Astrocyte of the cerebellum (primary cell): ENCODE data around the gene TBC1D3B.
"Not testable (repeated sequence)": the region's sequence is repeated elsewhere in the genome, so short reads cannot be mapped to it uniquely, and the experiment has no call there.

ENCODE experiments used
- DNase-seq: peaks from one replicate; pipeline ENCODE4 v3.0.0-alpha.2; 2011; ENCODE audit warnings: low read depth
- H3K4me3 ChIP-seq: 2 replicates; pipeline ENCODE4 v1.5.1; 2011; ENCODE audit warnings: mild to moderate bottlenecking, low read depth, low read length, moderate library complexity
- in situ Hi-C: cut with HindIII; loops from 2 replicates; pipeline ENCODE4 v1.10.0; 2017; ENCODE audit warnings: low sequenced_read_pairs
- TF ChIP-seq, protein P1 (sequence below): IDR thresholded peaks from 2 replicates; pipeline ENCODE4 v1.5.1; 2012; ENCODE audit warnings: low read length, low read depth, moderate library complexity, mild to moderate bottlenecking; ENCODE audit errors: missing control alignments

TBC1D3B gene

DNA sequence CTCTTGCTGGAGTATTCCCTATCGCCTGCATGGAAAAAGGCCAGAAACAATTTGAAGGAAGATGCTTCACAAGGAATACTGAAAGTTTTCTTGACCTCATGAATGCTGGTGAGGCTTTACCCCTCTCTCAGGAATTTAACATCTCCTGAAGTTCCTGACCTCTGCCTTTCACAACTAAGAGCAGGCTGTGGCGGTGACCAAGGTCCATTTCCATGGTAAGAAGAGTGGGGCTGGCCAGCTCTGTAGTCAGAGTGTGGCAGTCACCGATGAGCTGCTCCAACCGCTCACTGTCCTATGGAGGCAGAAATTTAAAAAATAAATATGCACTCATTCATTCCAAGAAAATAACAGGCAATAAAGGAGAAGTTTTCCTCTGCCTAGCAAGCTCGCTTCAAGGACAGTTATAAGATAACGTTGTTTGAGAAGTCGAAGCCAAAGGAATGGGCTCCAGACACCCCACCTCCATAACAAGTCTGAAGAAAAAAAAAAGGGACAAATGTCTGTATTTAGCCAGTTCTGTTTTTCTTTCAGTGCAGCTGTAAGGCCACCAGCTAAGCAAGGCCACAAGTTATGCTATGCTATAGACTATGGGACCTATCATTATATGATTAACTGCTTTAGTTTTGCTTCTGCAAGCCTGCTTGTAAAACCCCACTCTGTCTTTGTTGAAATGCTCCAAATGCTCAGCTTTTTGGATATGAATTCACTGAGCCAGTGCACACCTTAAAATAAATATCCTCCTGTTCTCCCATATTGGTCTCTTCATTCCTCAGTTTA lies 28.5 kb upstream of the TBC1D3B start:
- in situ Hi-C loops, result loop anchor here (25.0 kb wide), 2 partner anchors 93 to 282 kb away; partner anchors contain the start of genes CCL4 and ZNHIT3
- no peak for DNase-seq
- no peak overlapping the region for H3K4me3 ChIP-seq
- TF ChIP-seq, protein P1, sequence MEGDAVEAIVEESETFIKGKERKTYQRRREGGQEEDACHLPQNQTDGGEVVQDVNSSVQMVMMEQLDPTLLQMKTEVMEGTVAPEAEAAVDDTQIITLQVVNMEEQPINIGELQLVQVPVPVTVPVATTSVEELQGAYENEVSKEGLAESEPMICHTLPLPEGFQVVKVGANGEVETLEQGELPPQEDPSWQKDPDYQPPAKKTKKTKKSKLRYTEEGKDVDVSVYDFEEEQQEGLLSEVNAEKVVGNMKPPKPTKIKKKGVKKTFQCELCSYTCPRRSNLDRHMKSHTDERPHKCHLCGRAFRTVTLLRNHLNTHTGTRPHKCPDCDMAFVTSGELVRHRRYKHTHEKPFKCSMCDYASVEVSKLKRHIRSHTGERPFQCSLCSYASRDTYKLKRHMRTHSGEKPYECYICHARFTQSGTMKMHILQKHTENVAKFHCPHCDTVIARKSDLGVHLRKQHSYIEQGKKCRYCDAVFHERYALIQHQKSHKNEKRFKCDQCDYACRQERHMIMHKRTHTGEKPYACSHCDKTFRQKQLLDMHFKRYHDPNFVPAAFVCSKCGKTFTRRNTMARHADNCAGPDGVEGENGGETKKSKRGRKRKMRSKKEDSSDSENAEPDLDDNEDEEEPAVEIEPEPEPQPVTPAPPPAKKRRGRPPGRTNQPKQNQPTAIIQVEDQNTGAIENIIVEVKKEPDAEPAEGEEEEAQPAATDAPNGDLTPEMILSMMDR, result no peak

DNA sequence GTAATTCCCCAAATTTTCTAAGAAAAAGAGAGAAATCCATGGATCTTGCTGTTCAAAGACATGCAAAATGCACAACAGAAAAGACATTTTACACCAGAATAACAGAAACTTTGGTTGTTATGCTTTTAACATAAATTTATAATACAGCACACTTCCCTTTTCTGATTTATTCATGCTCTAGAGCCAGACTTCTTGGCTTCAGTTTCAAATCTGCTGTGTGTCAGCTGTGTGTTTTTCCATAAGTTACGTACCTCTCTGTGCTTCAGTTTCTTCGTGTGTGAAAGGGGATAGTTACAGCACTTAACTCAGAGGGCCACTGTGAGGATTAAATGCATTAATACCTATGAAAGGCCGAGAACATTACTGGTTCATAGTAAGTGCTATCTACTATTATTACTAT lies 26.9 kb upstream of the TBC1D3B start:
- DNase-seq, result no peak
- TF ChIP-seq, protein P1, result no peak
- no peak overlapping the region for H3K4me3 ChIP-seq
- in situ Hi-C loops, result loop anchor here (25.0 kb wide), 2 partner anchors 91 to 284 kb away; partner anchors contain the start of genes CCL4 and ZNHIT3

DNA sequence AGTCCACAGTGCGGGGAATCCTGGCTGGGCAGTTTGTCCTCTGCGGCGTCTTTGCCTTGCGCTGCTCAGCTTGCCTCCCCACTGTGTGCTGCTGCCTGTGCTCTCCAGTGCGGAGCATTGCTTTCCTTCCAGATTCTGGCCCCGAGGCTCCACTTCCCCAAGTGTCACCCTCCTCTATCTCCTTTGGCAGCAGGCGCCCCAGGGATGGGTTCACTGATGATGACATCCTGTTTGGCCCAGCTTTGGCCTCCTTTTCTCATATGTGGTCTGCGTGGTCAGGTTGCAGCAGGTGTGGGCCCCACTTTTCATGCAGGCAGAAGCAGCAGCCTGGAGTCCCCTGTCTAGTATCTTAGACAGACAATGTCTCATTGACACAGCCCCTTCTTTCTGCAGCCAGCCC lies 25.1 kb upstream of the TBC1D3B start:
- DNase-seq, H3K4me3 ChIP-seq: not testable (repeated sequence)
- in situ Hi-C loops, result loop anchor here (25.0 kb wide), 2 partner anchors 89 to 286 kb away; partner anchors contain the start of genes CCL4 and ZNHIT3

DNA sequence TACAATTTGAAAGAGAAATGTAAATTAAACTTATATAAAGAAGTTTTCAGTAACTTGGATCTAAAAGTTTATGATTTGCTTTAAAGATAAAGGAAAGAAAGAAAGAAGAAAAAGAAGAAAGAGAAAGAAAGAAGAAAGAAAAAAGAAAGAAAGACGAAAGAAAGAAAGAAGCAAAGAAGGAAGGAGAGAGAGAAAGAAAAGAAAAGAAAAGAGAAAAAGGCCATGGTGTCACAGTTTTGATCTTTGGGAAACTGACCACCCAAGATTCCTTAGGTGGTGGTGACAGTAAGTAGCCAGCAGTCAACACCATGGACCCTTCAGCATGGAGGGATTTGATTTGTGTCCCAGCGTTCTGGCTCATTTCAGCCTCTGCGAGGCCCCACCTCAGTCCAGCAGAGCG lies 24.7 kb upstream of the TBC1D3B start:
- DNase-seq, H3K4me3 ChIP-seq: not testable (repeated sequence)
- in situ Hi-C loops, result loop anchor here (25.0 kb wide), 2 partner anchors 89 to 286 kb away; partner anchors contain the start of genes CCL4 and ZNHIT3

DNA sequence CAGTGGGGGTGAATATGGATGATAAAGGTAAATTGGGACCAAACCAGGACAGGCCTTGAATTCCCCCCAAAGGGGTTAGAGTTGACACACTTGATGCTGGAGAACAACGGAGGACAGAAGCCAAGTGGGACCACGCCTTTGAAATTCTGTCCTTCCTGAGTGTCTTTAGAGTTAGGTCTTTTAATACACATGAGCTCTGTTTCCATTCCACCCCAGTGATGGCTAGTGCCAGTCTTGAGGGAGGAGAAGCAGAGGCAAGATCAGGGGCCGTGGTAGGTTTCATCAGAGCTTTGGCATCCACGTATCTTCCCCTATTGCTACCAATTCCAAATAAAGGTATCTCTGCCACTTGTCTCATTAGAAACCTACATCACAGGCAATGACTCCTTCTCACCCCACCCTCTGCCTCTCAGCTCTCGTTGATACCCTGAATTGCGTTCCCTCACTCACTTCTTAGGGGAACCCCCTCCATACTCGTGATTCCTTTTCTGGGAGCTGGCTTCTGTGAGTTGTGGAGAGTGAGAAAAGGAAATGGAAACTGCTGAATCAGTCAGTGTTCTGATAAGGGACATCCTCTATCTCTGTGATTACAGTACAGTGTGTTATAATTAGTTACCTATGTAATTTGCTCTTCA lies 22.5 kb upstream of the TBC1D3B start:
- in situ Hi-C loops, result no loop called here
- no peak for DNase-seq
- TF ChIP-seq, protein P1, result no peak
- no peak overlapping the region for H3K4me3 ChIP-seq

DNA sequence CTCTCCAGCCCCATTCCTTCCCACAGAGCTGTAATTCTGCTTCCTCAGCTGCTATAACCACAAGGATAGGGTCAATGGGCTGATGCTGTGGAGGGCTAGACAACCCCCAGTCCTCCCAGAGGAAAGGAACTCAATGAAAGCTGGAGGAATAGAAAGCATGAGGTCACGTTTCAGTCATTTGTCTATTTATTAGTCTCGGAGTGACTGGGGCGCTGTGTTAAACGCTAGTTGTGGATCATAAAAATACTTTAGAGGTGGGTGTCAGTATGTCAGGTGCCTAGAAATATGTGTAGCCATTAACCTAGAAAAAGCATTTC lies 20.9 kb upstream of the TBC1D3B start:
- H3K4me3 ChIP-seq, result no peak overlapping the region
- TF ChIP-seq, protein P1, result no peak
- in situ Hi-C loops, result no loop called here
- no peak for DNase-seq

DNA sequence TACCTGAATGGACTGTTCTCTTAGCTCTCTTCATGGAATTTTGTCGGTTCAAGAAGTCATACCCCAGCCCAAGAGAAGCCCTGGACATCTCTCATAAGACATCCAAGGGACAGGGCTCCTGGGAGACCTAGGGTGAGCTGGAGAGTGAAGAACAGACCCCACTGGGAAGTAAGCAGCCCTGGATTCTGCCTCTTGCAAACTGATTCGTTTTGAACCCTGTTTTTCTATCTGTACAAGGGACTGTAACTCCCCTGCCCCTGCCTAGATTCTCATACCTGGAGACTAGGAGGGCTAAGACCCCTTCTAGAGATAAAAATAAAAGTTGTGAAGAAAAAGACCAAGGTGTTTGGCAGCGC lies 19.7 kb upstream of the TBC1D3B start:
- DNase-seq, result no peak
- in situ Hi-C loops, result no loop called here
- no peak overlapping the region for H3K4me3 ChIP-seq
- TF ChIP-seq, protein P1, result no peak
